Liver (tissue), 9 donors: ENCODE results near the gene CHD5. TPM values are rescaled to one million over a fixed set of nuclear protein-coding genes. Genes with fewer than 3 reads are reported as not detected.

Experiments used
- DNase-seq: peaks from one replicate; pipeline ENCODE4 v3.0.0-alpha.2; 2017; ENCODE audit warnings: low spot score
- H3K27ac ChIP-seq, 2 donors: one replicate each; pipeline ENCODE4 v1.7.0; 2013; ENCODE audit warnings: inconsistent platforms in 2 of 2, low read length in 2 of 2, control low read depth in 1 of 2, low read depth in 1 of 2, mild to moderate bottlenecking in 1 of 2
- H3K27me3 ChIP-seq, 4 donors: one replicate each; pipeline versions ENCODE4 v1.6.1 to v1.7.0; 2013; ENCODE audit warnings: low read length in 3 of 4, inconsistent platforms in 1 of 4, mild to moderate bottlenecking in 1 of 4, moderate library complexity in 1 of 4; ENCODE audit not compliant: control insufficient read depth in 4 of 4, insufficient read depth in 4 of 4
- H3K36me3 ChIP-seq, 4 donors: one replicate each; pipeline versions ENCODE4 v1.6.1 to v1.7.0; 2013; ENCODE audit warnings: low read length in 3 of 4, mild to moderate bottlenecking in 3 of 4, low read depth in 1 of 4, moderate library complexity in 1 of 4; ENCODE audit not compliant: control insufficient read depth in 4 of 4, insufficient read depth in 3 of 4
- H3K4me1 ChIP-seq, 4 donors: one replicate each; pipeline versions ENCODE4 v1.6.1 to v1.7.0; 2013; ENCODE audit warnings: low read length in 3 of 4, mild to moderate bottlenecking in 3 of 4, moderate library complexity in 1 of 4; ENCODE audit not compliant: control insufficient read depth in 4 of 4, insufficient read depth in 4 of 4
- H3K4me3 ChIP-seq, 3 donors: one replicate each; pipeline versions ENCODE4 v1.6.1 to v1.7.0; 2013; ENCODE audit warnings: low read length in 3 of 3, control low read depth in 1 of 3, low read depth in 1 of 3, mild to moderate bottlenecking in 1 of 3
- H3K9ac ChIP-seq, 2 donors: one replicate each; pipeline ENCODE4 v1.7.0; 2013; ENCODE audit warnings: low read length in 2 of 2, mild to moderate bottlenecking in 2 of 2, moderate library complexity in 2 of 2, control low read depth in 1 of 2, low read depth in 1 of 2
- H3K9me3 ChIP-seq, 4 donors: one replicate each; pipeline versions ENCODE4 v1.6.1 to v1.7.0; 2013; ENCODE audit warnings: low read length in 3 of 4; ENCODE audit not compliant: control insufficient read depth in 4 of 4
- ATF3 ChIP-seq: IDR thresholded peaks from 2 replicates; pipeline ENCODE4 v1.6.1; 2016; ENCODE audit warnings: antibody characterized with exemption
- CTCF ChIP-seq: fragments of 150-350 bp; IDR thresholded peaks from 2 replicates; pipeline ENCODE4 v1.5.1; 2017; ENCODE audit warnings: improper control_type of control experiment, low read depth, low read length; ENCODE audit not compliant: missing input control
- FOXA1 ChIP-seq: IDR thresholded peaks from 2 replicates; pipeline ENCODE4 v1.6.1; 2016; ENCODE audit warnings: antibody characterized with exemption
- FOXA2 ChIP-seq: IDR thresholded peaks from 2 replicates; pipeline ENCODE4 v1.6.1; 2016; ENCODE audit warnings: antibody characterized with exemption
- GABPA ChIP-seq, 2 donors: IDR thresholded peaks in 1 of 2; conservative IDR thresholded peaks in 1 of 2; 2 replicates each; pipeline ENCODE4 v1.6.1; 2016; ENCODE audit warnings: antibody characterized with exemption in 2 of 2, mild to moderate bottlenecking in 1 of 2, moderate library complexity in 1 of 2
- HNF4A ChIP-seq, 2 donors: conservative IDR thresholded peaks; 2 replicates each; pipeline ENCODE4 v1.6.1; 2016; ENCODE audit warnings: antibody characterized with exemption in 2 of 2, mild to moderate bottlenecking in 2 of 2
- HNF4G ChIP-seq: IDR thresholded peaks from 2 replicates; pipeline ENCODE4 v1.6.1; 2016; ENCODE audit warnings: antibody characterized with exemption
- JUND ChIP-seq, 2 donors: IDR thresholded peaks; 2 replicates each; pipeline ENCODE4 v1.6.1; 2016; ENCODE audit warnings: antibody characterized with exemption in 2 of 2
- MAX ChIP-seq: IDR thresholded peaks from 2 replicates; pipeline ENCODE4 v1.6.1; 2016; ENCODE audit warnings: antibody characterized with exemption
- NR2F2 ChIP-seq: IDR thresholded peaks from 2 replicates; pipeline ENCODE4 v1.6.1; 2016; ENCODE audit warnings: antibody characterized with exemption
- RAD21 ChIP-seq, 2 donors: IDR thresholded peaks; 2 replicates each; pipeline ENCODE4 v1.6.1; 2016; ENCODE audit warnings: antibody characterized with exemption in 2 of 2, mild to moderate bottlenecking in 2 of 2
- REST ChIP-seq: IDR thresholded peaks from 2 replicates; pipeline ENCODE4 v1.6.1; 2016; ENCODE audit warnings: antibody characterized with exemption, mild to moderate bottlenecking
- RXRA ChIP-seq, 2 donors: IDR thresholded peaks; 2 replicates each; pipeline ENCODE4 v1.6.1; 2017 to 2018; ENCODE audit warnings: antibody characterized with exemption in 2 of 2, mild to moderate bottlenecking in 1 of 2
- SP1 ChIP-seq: IDR thresholded peaks from 2 replicates; pipeline ENCODE4 v1.6.1; 2018; ENCODE audit warnings: antibody characterized with exemption, mild to moderate bottlenecking
- TAF1 ChIP-seq: conservative IDR thresholded peaks from 2 replicates; pipeline ENCODE4 v1.6.1; 2016; ENCODE audit warnings: antibody characterized with exemption, mild to moderate bottlenecking
- YY1 ChIP-seq: IDR thresholded peaks from 2 replicates; pipeline ENCODE4 v1.6.1; 2016; ENCODE audit warnings: antibody characterized with exemption, mild to moderate bottlenecking
- ZBTB33 ChIP-seq: IDR thresholded peaks from 2 replicates; pipeline ENCODE4 v1.6.1; 2016; ENCODE audit warnings: antibody characterized with exemption
- WGBS: extraction: QIAGEN DNeasy Blood & Tissue Kit; methylation state at CpG from one replicate; pipeline ENCODE4 v1.1.7; 2013; 5-methylcytosine and 5-hydroxymethylcytosine counted together
- polyA plus RNA-seq, 2 donors: library from polyadenylated mRNA; stranded (reverse) in 1 of 2; unstranded in 1 of 2; fragments of 200-250 nt in 1 of 2; fragments of >200 nt in 1 of 2; fragmentation: Nextera tagmentation in 1 of 2; extraction: Ambion mirVana in 1 of 2; gene quantifications; one replicate each; pipeline versions ENCODE4 v1.2.1 to v1.2.3, GENCODE V29; 2013 to 2015
- total RNA-seq, 2 donors: library from RNA; depleted of rRNA; stranded (reverse); fragments of >200 nt; gene quantifications; one replicate each; pipeline ENCODE4 v1.2.3, GENCODE V29; 2014
- donor health status: healthy.
- donor health status: healthy.
- donor health status: healthy.
- donor health status: healthy.
- donor health status: healthy.

CHD5 gene
- total and polyA plus RNA-seq, 4 donors: under 0.01 to 0.08 TPM; not detected in 2

- no peaks in the 10 kb centered on the region for H3K27me3 ChIP-seq
- no peaks in the 10 kb centered on the region for H3K4me1 ChIP-seq
- no peak overlapping the region for H3K9ac ChIP-seq
- no peak for DNase-seq
- no peak overlapping the region for H3K27ac ChIP-seq
- no peaks in the 10 kb centered on the region for H3K36me3 ChIP-seq
- no peaks in the 10 kb centered on the region for H3K9me3 ChIP-seq
- no peak for TF ChIP-seq FOXA1
- TF ChIP-seq ATF3: no peak
- TF ChIP-seq HNF4A (conservative IDR thresholded peaks at IDR 0.05): no peak
- TF ChIP-seq YY1: no peak
- TF ChIP-seq RAD21 (IDR thresholded peaks at IDR 0.05): no peak
- no peak for TF ChIP-seq TAF1
- no peak for TF ChIP-seq REST
- TF ChIP-seq MAX: no peak
- no peak for TF ChIP-seq FOXA2
- TF ChIP-seq GABPA (IDR thresholded peaks at IDR 0.05 in 1 of 2, conservative IDR thresholded peaks at IDR 0.05 in 1 of 2): no peak
- no peak for TF ChIP-seq SP1
- TF ChIP-seq NR2F2: no peak
- H3K4me3 ChIP-seq: no peak overlapping the region
- WGBS: 64% methylated on average over 12 of the region's 12 CpGs
Measured at GRCh38 chr1:6165441-6165985, 14.6 kb downstream of the CHD5 start.

- Histone ChIP-seq H3K4me1 (no peaks in the 10 kb centered on the region), H3K36me3 (no peaks in the 10 kb centered on the region), H3K9me3 (no peaks in the 10 kb centered on the region), H3K27me3 (no peaks in the 10 kb centered on the region), H3K27ac (no peak overlapping the region), H3K9ac (no peak overlapping the region), H3K4me3 (no peak overlapping the region)
- 67% methylated on average over 7 of the region's 7 CpGs for WGBS
- TF ChIP-seq TAF1: no peak
- TF ChIP-seq GABPA (IDR thresholded peaks at IDR 0.05 in 1 of 2, conservative IDR thresholded peaks at IDR 0.05 in 1 of 2): no peak
- TF ChIP-seq RAD21 (IDR thresholded peaks at IDR 0.05): no peak
- TF ChIP-seq FOXA1: no peak
- TF ChIP-seq JUND (IDR thresholded peaks at IDR 0.05): no peak
- TF ChIP-seq MAX: no peak
- TF ChIP-seq NR2F2: no peak
- DNase-seq: no peak
Measured at GRCh38 chr1:6165027-6165426, 15.1 kb downstream of the CHD5 start.

- H3K9ac ChIP-seq: no peak overlapping the region
- 74% methylated on average over 19 of the region's 19 CpGs for WGBS
- H3K9me3 ChIP-seq: no peaks in the 10 kb centered on the region
- no peak overlapping the region for H3K4me3 ChIP-seq
- no peaks in the 10 kb centered on the region for H3K27me3 ChIP-seq
- H3K36me3 ChIP-seq: no peaks in the 10 kb centered on the region
- no peak overlapping the region for H3K27ac ChIP-seq
- no peak for DNase-seq
- H3K4me1 ChIP-seq: no peaks in the 10 kb centered on the region
- TF ChIP-seq HNF4G (no peak), JUND (IDR thresholded peaks at IDR 0.05) (no peak), TAF1 (no peak), FOXA2 (no peak), GABPA (IDR thresholded peaks at IDR 0.05 in 1 of 2, conservative IDR thresholded peaks at IDR 0.05 in 1 of 2) (no peak), CTCF (no peak), RXRA (IDR thresholded peaks at IDR 0.05) (no peak), SP1 (no peak), HNF4A (conservative IDR thresholded peaks at IDR 0.05) (no peak), ZBTB33 (no peak)
Measured at GRCh38 chr1:6163973-6164617, 16.0 kb downstream of the CHD5 start.
